ENCODE data around the gene IL3RA. TPM values are rescaled to one million over a fixed set of nuclear protein-coding genes. Genes with fewer than 3 reads are reported as not detected.
"Not testable (repeated sequence)": the region's sequence is repeated elsewhere in the genome, so short reads cannot be mapped to it uniquely, and the experiment has no call there.

IL3RA gene
- total RNA-seq, 1 donor from 2014 or later, result 59.9 TPM

DNA sequence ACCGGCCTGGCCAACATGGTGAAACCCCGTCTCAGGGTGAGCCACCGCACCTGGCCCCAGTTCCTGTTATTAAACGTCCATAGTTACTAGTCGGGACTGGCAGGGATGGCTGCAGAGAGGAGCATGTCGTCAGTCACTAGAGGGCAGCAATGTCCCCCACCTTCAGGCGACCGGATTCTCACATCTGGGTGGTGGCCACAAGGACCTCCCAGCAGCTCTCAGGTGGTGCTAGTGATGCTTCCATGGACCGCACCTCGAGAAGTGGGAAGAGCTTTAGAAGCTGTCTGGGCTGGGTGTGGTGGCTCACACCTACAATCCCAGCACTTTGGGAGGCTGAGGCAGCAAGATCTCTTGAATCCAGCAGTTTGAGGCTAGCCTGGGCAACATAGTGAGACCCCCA, 13.3 kb upstream of the IL3RA start:
- DNase-seq, result peak; percentile 71
- Histone ChIP-seq H3K4me3 (no peak overlapping the region), H3K27ac (no peak overlapping the region), H3K27me3 (ENCODE audit: low read depth) (no peaks in the 10 kb centered on the region), H3K36me3 (no peaks in the 10 kb centered on the region), H3K9me3 (no peaks in the 10 kb centered on the region), H3K4me1 (no peaks in the 10 kb centered on the region)
- TF ChIP-seq, protein P1, sequence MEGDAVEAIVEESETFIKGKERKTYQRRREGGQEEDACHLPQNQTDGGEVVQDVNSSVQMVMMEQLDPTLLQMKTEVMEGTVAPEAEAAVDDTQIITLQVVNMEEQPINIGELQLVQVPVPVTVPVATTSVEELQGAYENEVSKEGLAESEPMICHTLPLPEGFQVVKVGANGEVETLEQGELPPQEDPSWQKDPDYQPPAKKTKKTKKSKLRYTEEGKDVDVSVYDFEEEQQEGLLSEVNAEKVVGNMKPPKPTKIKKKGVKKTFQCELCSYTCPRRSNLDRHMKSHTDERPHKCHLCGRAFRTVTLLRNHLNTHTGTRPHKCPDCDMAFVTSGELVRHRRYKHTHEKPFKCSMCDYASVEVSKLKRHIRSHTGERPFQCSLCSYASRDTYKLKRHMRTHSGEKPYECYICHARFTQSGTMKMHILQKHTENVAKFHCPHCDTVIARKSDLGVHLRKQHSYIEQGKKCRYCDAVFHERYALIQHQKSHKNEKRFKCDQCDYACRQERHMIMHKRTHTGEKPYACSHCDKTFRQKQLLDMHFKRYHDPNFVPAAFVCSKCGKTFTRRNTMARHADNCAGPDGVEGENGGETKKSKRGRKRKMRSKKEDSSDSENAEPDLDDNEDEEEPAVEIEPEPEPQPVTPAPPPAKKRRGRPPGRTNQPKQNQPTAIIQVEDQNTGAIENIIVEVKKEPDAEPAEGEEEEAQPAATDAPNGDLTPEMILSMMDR (IDR thresholded peaks at IDR 0.05), result peak; percentile 44
- intact Hi-C loops (cut with DNase I), result no loop called here
- peak; percentile 75 to 80 for ATAC-seq

DNA sequence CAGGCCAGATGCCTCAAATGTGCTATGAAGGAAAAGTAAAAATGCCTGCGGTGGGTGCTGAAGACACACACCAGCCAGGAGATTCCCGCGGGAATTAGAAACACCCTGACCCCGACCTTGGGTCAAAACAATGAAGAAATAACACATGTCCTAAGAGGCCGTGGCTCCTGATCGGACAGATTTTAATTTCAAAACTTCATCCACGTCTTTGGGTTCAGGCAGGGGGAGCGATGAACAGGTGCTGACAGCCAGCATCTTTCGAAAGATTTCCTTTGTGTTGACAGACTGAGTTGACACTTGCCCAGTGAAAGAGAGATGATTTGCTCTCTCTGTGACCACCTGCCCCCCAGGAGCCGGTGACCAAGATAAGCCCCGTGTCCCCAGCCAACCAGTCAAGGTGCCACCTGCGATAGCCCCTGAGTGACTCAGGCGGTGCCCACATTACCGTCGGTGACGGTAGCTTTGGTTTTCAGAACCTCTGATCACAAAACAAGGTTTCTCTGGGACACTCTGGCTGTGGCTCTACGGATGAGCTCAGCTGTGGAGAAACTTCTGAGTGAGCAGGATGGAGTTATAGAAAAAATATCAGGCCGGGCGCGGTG, 11.0 kb upstream of the IL3RA start:
- intact Hi-C loops (cut with DNase I), result no loop called here
- TF ChIP-seq, protein P1 (IDR thresholded peaks at IDR 0.05), result no peak
- Histone ChIP-seq H3K36me3 (no peaks in the 10 kb centered on the region), H3K27me3 (ENCODE audit: low read depth) (no peaks in the 10 kb centered on the region), H3K9me3 (no peaks in the 10 kb centered on the region), H3K27ac (no peak overlapping the region), H3K4me3 (no peak overlapping the region), H3K4me1 (no peaks in the 10 kb centered on the region)
- ATAC-seq (no peak), DNase-seq (no peak)

DNA sequence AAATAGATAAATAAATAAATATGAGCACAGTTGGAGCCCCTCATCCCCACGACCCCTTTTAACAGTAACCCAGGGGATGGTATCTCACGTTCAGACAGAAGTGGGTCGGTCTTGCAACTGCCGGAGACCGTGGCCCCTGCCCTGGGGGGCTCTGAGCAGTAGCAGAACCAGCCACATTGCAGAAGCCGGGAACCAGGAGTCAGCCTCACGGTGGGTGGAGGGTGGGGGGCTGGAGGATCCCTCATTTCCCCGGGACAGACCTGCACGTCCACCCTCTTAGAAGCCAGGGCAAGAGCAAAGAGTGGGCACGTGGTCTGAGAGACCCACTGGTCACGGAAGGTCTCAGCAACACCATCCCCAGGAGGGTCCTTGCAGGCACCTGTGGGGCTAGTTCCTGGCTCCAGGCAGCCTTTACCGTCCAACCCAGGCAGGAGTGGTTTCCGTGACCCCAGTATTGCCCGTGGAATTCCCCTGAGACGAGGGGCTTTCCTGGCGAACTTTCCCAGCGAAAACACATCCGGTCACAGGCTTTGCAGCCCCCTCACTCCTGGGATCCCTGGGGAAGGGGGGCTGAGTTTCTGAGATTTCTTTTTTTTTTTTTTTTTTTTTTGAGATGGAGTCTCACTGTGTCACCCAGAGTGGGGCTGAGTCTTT, 8.8 kb upstream of the IL3RA start:
- no peaks in the 10 kb centered on the region for H3K9me3 ChIP-seq
- no peaks in the 10 kb centered on the region for H3K36me3 ChIP-seq
- H3K27ac ChIP-seq, result no peak overlapping the region
- intact Hi-C loops (cut with DNase I), result no loop called here
- no peaks in the 10 kb centered on the region for H3K4me1 ChIP-seq
- ATAC-seq (peak in 1 of 2 donors; percentile 21), DNase-seq (no peak)
- H3K4me3 ChIP-seq, result no peak overlapping the region
- no peaks in the 10 kb centered on the region for H3K27me3 ChIP-seq (ENCODE audit: low read depth)
- TF ChIP-seq, protein P1 (IDR thresholded peaks at IDR 0.05), result no peak

DNA sequence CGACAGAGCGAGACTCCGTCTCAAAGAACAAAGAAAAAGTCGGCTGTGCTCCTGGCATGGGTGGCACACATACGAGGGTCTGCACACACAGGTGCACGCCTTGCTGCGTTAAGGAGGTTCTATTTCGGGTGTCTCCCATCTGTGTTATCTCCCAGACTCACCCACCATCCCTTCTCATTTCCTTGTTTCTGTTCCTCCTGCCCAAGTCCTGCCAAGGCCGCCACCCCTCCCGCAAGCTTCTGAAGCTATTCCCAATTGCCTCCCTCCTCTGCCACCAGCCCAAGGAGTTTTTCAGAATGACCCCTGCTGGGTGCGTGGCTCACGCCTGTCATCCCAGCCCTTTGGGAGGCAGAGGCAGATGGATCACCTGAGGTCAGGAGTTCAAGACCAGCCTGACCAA, 6.0 kb upstream of the IL3RA start:
- Histone ChIP-seq H3K27me3 (ENCODE audit: low read depth) (no peaks in the 10 kb centered on the region), H3K36me3 (no peaks in the 10 kb centered on the region), H3K9me3 (no peaks in the 10 kb centered on the region), H3K27ac (no peak overlapping the region), H3K4me3 (no peak overlapping the region), H3K4me1 (peaks cover 7% of the 10 kb centered on the region)
- TF ChIP-seq, protein P1 (IDR thresholded peaks at IDR 0.05), result no peak
- DNase-seq, result no peak
- no peak for ATAC-seq
- intact Hi-C loops (cut with DNase I), result no loop called here

DNA sequence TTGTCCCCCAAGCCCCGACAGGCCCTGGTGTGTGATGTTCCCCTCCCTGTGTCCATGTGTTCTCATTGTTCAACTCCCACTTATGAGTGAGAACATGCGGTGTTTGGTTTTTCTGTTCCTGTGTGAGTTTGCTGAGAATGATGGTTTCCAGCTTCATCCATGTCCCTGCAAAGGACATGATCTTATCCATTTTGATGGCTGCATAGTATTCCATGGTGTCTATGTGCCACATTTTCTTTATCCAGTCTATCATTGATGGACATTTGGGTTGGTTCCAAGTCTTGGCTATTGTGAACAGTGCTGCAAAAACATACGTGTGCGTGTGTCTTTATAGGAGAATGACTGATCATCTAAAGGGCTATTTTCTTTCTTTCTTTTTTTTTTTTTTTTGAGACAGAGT, 4.2 kb upstream of the IL3RA start:
- intact Hi-C loops (cut with DNase I); H3K4me3 ChIP-seq; ATAC-seq; H3K27ac ChIP-seq; H3K36me3 ChIP-seq; H3K27me3 ChIP-seq (ENCODE audit: low read depth); DNase-seq; H3K4me1 ChIP-seq; H3K9me3 ChIP-seq: not testable (repeated sequence)

DNA sequence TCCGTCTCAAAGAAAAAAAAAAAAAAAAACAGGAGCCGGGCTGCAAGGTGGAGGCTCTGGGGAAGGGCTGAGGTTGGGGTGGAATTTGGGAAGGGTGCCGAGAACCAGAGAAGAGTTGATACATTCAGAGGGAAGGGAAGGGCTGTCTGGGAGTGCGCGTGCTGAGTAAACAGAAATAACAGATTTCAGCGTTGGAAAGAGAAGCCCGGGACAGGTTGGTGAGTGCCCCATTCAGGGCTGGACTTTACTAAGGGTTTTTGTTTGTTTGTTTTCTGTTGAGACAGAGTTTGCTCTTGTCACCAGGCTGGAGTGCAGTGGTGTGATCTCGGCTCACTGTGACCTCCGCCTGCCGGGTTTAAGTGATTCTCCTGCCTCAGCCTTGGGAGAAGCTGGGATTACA, 1.7 kb upstream of the IL3RA start:
- Histone ChIP-seq H3K36me3 (no peaks in the 10 kb centered on the region), H3K27me3 (ENCODE audit: low read depth) (no peaks in the 10 kb centered on the region), H3K4me1 (peaks cover 7% of the 10 kb centered on the region), H3K9me3 (no peaks in the 10 kb centered on the region), H3K4me3 (no peak overlapping the region), H3K27ac (no peak overlapping the region)
- DNase-seq (no peak), ATAC-seq (peak in 1 of 2 donors; percentile 21)
- TF ChIP-seq, protein P1 (IDR thresholded peaks at IDR 0.05), result no peak
- intact Hi-C loops (cut with DNase I), result no loop called here

Measured in lower lobe of right lung (tissue), 2 donors.